ENCODE data around the gene NKD2.
"Not testable (repeated sequence)": the region's sequence is repeated elsewhere in the genome, so short reads cannot be mapped to it uniquely, and the experiment has no call there.

Gene NKD2

DNA sequence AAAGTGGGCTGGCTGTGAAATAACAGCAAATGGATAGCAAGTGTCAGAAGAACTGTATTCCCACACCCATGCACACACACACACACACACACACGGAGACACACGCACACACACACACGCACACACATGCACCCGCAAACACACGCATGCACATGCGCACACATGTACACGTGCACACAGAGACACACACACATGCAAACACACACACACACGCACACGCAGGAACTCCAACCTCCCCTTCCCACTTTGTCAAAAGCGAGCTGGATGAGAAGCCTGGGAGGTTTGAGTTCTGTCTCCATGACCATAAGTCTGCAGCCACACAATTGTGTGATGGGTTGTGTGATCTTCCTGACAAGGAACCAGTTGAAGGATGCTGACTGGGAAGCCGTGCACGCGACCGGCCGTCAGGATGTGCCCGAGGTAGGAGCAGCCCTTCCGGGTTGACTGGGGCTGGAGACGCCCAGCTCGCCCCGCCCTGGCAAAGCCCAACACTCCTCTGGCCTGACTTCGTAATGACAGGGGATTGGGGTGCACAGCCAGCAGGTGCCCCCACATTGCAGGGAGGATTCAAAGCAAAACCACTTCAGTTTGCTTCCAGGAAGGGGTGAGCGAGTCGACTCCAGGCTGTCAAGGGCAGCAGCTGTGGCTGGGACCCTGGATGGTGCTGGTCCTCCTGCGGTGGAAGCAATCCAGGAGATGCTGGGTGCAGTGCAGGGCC, 29.3 kb upstream of the NKD2 start:
- DNase-seq = no peak

DNA sequence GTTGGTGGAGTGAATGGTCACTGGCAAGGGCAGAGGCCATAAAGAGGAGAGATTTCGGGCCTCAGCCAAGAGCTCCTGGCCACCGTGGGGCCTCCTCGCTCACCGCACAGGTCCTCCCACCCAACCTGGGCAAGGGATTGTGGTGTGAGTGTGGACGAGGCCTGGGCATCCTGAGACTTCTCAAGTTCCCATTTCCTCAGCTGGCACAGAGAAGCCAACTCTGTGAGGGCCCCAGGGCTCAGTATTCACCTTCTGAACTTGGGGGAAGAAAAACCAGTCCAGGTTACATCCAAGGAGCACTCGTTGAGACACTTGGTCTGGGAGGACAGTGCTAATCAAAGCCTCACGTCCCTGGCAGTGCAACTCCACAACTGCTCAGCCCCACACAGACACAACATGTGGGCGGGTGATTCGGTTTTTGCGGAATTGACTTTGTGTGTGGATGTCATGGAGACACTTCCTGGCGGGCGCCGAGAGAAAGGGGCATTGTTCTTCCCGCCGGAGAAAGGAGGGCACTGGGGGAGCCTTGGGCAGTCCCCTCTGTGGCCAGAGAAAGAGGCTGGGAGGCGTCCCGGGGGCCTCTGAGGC, 28.5 kb upstream of the NKD2 start:
- no peak for DNase-seq

DNA sequence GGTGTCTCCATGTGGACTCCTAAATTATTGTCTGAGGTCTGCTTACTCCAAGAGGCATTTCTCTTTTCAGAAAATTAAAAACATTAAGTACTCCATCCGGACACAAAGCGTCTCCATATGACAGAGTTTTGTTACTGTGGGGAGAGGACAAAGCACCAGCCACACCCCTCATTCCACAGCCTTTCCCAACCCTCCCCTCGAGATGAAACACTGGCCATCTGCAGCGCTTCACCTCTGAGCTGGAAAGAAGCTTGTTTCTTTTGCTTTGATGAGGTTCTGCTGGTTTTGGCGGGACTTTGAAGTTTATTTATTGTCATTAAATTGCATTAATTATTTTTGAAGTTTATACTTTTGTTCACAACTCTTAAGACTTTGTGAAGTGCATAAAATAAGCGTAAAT, 27.6 kb upstream of the NKD2 start:
- no peak for DNase-seq

DNA sequence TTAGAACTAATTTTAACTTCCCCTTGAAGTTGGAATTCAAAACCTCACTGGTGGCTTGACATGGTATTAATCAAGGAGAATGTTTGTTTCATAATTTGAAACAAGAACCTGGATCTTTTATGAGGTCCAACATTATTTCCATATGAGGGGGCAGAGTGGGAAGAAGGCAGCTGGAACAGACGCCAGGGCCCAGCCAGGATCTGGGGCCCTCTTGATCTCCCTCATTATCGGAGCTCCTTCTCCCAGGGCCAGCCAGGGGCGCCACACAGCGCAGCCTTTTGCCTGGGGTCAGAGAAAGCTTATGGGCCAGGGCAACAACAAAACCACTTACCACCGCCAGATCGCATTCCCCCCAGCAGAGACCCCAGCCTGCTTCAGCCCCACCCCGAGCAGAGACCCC, 27.1 kb upstream of the NKD2 start:
- no peak for DNase-seq

DNA sequence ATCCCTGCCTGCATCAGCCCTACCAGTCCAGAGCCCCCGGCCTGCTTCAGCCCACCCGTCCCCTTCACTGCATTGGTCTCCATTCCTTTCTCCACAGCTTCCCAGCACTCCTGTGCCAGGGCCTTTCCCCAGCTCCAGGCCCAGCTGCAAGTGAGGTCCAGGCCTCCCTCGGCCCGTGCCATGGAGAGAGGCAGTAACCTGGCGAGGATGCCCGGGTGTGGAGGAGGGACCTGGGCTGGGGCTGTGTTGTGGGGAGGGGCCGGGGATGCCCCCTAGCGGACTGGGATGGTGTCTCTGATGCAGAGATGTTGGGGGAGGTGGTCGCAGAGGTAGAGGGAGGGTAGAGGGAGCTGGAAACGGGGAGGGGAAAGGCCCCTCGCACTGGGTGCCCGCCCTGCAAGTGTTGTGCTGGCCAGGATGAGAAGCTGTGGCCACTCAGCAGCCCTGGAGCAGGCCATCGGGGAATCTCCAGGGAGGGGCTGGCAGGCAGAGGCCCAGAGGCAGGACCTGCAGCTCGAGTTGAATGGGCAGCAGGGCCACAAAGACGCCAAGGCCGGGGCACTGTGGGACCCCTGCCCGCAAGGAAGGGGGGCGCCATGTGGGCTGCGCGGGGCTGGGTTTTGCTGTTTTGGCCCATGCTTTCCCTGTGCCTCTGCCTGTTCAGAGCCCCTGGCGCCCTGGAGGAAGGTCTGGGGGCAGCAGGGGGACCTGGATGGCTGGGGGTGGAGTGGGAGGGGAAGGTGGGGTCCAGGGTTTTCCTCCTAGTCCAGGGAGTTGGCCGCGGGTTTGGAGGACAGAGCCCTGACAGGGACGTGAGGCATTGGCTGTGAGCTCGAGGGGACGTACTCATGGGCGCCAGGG, 26.0 kb upstream of the NKD2 start:
- DNase-seq = no peak

DNA sequence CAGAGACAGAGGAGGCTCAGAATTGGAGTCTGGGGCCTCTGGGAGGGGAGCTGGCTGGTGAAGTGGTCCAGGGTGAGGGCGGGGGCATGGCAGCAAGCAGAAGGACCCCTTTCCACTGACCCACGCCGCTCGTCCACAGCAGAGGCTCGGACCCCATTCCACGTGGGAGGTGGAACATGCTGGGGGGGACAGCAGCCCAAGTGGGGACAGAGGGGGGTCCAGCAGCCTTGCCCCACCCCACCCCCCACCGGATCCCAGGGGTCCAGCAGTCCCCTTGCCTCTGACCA, 25.4 kb upstream of the NKD2 start:
- DNase-seq = no peak

DNA sequence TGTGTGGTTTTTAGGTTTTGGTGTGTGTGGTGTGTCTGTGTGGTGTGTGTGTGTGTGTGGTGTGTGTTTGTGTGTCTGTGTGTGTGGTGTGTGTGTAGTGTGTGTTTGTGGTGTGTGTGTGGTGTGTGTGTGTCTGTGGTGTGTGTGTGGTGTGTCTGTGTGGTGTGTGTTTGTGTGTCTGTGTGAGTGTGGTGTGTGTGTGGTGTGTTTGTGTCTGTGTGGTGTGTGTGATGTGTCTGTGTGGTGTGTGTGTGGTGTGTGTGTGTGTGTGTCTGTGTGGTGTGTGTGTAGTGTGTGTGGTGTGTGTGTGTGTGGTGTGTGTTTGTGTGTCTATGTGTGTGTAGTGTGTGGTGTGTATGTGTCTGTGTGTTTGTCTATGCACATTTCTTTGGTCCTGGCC, 25.0 kb upstream of the NKD2 start:
- DNase-seq = no peak

DNA sequence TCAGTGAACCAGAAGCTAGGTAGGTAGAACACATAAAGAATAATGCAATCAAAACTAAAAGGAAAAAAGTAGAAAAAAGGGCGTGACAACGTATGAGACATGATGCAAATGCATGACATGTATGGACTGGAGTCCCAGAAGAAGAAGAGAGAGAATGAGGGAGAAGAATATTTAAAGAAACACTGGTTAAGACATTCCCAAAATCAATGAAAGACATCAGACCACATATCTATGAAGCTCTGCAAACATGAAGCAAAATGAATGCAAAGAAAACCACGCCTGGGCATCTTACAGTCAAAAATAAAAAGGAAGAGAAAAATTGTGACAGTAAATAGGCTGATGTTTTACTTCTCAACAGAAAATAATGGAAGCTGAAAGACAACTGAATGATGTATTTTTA, 23.8 kb upstream of the NKD2 start:
- no peak for DNase-seq

DNA sequence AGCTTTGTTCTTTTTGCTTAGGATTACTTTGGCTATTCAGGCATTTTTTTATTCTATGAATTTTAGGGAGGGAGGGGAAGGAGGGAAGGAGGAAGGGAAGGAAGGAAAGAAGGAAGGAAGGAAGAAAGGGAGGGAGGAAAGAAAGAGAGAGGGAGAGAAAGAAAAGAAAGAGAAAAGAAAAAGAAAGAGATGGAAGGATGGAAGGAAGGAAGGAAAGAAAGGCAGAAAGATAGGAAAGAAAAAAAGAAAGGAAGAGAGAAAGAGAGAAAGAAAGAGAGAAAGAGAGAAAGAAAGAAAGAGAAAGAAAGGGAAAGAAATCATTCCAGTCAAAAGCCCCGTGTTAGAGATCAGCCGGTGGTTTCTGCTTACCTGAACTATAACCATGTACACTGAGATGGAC, 20.8 kb upstream of the NKD2 start:
- no peak for DNase-seq

DNA sequence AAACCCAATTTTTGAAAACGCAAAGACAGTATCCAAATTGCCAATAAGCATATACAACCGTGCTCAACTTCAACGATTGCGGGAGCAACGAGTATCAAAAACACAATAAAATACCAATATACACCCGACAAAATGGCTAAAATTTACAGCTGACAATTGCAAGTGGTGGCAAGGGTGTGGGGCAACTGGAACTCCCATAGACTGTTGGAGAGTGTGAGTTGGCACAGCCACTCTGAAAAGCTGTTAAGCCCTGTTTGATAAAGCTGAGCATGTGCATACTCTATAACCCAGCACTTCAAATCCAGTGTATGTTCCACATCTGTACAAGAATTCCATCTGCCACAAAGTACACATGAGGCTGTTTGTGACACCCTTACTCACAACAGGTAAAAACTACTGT, 20.3 kb upstream of the NKD2 start:
- no peak for DNase-seq

DNA sequence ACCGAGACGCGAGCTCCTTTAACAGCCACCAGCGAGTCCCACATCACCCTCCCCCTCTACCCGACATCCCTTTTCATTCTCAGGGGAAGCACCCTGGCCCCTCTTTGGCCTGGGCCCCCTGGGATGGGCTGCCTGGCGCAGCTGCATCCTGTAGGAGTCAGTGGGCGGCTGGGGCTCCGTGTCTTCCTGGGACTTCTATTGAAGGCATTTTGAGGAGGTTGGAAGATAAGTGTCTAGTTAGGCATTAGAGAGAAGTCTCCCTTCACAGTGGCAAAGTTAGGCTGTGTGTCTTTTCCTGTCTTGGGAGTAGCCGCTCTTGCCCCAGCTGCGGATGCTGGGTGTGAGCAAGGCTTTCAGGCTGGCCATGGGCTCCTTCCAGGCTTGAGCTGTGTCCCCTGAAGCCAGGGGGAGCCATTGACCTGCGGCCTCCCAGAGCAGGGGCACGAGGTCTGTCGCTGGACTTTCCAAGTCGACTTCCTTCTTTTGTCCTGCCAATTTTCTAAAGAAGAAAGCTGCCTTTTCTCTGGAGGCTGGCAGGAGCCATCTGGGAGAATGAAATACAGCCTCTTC, 18.6 kb upstream of the NKD2 start:
- no peak for DNase-seq

DNA sequence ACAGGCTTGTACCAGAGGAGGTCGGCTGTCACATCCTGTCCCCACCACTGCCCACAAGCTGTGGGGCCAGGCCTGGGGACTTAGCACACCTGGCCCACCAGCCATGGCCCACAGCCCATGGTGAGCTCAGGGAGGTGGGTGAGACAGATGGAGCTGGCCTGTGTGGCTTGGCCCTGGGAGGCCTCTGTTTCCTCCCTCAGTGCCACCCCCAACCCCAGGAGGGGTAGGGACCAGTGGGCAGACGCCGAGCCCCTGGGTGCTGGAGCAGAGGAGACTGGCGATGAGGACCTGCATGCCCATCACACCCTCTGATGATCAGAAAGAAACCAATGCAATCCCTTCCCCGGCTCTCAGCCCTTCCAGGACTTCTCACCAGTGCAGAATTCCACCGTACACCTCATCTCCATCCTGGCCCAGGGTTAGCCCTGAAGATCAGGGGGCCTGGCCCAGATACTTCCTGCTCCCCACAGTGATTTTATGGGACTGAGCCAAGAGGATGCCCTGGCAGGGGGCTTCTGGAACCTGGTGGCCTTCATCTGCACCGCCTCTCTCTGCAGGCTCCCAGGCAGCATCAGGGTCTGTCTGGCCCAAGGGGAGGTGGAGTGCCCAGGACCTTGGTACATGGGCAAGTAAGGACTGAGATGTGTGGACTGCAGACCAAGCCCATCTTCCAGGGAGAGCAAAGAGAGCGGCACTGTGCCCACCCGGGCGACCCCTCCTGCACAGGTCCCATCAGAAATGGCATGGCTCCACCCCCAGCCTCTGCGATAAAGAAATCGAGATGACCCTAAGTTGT, 16.9 kb upstream of the NKD2 start:
- DNase-seq = no peak

DNA sequence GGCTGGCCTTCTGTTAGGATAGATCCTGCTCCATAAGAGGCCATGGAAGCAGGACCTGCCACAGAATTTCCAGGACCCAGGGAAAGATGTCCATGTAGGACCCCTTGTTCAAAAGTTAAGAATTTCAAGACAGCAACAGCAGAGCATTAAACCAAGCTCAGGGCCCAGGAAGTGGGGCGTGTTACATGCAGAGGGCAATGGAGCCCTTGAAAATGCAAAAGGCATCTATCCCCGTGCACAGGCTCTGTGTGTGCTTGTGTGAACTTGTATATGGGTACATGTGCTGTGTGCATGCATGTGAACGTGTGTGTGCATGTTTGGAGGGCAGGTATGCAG, 14.4 kb upstream of the NKD2 start:
- no peak for DNase-seq

DNA sequence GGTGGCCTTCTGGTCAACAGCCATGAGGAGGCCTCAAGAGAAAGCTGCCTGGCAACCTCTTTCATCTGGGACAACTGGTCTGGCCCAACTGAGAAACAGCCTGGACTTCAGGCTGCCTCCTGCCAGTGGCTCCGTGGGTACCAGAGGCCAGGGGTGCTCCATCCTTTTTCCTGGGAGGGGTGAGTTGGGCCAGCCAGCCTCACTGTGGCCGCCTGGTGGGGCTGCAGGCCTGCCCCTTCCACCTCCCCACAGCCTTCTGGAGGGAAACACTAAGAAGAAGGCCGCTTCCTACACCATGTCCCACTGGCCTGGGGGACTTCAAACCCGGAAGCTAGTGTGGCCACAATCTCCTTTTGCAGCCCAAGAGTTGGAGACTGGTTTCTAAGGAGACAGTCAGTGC, 13.8 kb upstream of the NKD2 start:
- DNase-seq = no peak

DNA sequence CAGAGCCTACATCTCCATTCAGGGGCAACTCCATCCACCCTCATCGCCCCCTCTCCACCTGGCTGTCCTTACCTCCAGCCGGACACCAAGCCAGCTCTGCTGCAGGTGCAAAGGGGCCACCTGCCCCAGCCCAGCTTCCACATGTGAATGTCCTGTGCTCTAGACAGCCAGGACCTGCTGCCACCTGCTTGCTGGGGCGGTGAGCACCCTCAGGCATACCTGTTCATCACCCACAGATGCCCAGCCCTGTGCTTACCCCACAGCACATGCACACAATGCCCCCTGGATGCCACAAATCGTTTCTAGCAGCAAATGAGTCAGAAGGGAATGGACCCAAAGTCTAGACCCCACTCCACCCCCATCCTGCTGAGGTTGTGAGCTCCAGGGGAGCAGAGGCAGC, 13.3 kb upstream of the NKD2 start:
- peak; percentile 1 for DNase-seq

DNA sequence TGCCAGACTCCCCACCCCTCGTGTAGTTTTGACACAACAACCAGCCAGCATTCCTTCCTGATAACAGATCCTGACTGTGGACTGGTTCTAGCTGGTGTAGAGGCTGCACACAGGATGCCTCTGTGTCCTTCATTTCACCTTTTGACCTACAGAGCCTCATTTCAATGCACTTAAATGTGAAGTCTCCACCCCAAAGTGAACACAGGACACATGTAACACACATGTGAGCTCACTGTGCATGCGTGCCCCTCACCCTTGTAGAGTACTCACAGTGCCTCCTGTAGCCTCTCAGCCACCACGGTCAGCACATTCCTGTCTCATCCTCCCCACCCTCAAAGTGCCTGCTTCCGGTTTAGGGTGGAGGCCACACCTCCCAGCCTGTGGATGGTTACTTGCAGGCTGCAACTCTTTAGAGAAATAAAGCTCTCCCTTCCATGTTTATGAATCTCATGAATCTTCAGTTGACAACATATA, 11.6 kb upstream of the NKD2 start:
- no peak for DNase-seq

DNA sequence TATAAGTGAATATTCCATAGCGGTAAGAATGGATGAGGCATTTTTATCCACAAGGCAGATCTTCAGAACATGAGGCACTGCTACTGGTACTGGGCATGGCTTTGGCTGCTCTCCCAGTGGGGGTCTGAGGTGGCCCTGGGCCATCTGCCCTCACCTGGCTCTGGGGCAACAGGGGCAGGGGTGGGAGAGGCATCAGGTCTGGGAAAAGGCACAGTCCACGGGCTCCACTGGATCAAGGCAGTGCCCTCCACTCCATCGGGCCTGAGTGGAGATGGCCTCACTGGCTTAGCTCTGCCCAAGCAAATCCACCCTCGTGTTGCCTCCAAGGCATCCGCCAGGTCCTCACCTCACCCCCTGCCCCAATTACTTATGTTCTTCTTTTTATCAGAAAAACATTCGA, 10.9 kb upstream of the NKD2 start:
- no peak for DNase-seq

DNA sequence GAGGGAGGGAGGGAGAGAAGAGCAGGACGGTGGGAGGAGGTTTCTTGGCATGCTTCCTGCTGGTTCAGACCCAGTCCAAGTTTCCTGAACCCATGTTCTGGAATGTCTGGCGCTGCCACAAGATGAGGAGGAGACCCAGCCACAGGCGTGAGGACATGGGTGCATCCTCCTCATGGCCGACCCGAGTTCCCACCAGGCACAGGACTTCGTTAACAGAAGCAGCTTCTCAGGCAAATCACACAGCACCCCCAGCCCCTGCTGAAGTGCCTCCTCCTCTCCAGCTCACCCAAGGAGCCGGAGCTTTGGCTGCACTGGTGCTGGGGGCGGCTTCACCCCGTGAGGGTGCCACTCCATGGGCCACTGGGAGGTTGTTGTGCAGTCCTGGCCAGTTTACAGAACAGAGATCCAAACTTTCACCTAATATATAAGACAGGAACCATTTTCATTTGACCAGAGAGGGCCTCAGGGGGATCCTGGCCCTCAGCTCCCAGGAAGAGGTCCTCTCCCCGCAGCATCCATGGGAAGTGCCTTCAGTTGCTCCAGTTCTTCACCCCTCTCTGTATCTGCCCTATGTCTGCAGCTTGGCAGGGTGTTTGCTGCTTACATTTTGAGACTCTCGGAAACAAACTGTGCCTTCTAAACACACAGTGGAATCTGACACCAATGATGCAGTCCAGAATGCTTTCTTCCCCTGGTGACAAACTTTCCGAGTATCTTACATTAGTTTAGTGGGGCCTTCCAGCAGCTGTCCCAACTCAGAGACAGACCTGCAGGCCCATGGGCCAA, 10.2 kb upstream of the NKD2 start:
- DNase-seq = no peak

DNA sequence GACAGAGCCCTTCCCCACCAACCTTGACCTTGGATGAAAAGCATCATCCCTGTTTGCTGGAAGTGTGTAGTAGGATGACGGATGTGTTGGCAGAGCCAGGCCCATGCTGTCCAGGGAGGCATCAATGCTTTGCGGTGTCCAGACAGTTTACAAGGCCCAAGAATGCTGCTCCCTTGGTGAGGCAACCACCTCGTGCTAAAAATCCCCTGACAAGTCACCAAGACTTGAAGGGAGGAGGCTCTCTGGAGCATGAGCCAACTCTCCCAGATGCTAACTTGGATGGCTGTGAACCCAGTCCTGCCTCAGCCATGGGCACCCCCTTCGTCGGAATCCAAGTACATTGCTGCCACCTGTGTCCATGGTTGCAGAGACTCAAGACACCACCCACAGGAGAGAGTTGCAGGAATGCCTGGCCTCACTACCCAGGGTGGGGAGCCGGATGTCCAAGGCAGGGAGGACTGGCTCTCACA, 9.5 kb upstream of the NKD2 start:
- no peak for DNase-seq

DNA sequence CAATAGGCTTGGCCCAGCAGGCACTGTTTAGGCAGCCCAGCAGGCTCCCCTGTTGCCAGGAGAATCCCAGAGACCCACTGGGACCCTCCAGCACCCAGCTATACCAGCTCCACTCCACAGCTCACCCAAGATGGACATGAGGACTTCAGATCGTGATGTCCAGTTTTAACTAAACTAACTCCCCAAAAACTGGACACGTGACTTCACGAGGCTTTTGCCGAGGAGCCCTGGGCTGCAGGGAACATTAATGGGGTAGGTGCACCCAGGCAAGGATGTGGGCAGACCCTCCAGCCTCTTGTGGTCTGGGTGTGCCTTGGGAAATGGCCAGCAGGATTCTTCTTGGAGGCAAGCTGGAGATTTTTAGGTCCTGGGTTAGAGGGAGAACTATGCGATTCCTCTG, 8.9 kb upstream of the NKD2 start:
- no peak for DNase-seq

DNA sequence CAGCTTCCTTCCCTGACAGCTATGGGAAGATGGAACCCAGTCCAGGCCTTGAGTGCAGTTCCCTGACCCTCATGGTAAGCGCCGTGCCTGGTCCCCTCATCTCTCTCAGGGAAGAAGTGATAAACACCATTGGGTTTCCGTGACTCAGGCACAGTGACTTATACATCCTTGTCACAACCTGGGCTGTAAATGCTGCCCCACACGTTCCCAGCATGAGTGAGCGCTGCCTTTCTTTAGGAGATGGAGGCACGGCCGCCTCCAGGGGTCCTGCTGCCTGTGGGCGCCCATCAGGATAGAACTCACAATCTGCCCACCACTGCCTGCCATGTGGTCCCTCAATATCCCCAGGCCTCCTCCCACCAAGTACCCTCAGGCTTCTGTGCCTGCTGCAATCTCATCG, 8.3 kb upstream of the NKD2 start:
- DNase-seq = no peak

DNA sequence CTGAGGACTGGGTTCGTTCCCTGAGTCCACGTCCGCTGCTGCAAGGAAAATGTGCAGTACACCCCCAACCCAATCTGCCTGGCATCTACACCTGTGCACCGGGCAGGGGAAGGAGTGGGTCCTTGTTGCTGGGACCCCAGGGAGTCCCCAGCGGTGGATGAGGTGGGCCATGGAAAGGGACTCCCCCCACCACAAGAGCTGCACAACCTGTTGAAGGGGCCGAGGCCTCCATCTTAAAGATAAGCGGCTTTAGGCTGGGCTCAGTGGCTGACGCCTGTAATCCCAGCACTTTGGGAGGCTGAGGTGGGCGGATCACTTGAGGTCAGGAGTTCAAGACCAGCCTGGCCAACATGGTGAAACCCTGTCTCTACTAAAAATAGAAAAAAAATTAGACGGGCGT, 7.8 kb upstream of the NKD2 start:
- not testable (repeated sequence) for DNase-seq
